HepG2 (cell line): ENCODE data around the gene ZDHHC3.

Experiments
- BCL6 ChIP-seq: IDR thresholded peaks from 2 replicates; pipeline ENCODE4 v1.6.1; 2016; ENCODE audit warnings: missing genetic modification reagents, missing compliant biosample characterization
- EHMT2 ChIP-seq: fragments of 200-600 bp; sonication (generic); IDR thresholded peaks from 2 replicates; pipeline ENCODE4 v1.7.0; 2017; ENCODE audit warnings: antibody characterized with exemption, low read depth, low read length, borderline replicate concordance
- EP300 ChIP-seq, 3 experiments: sonication (generic) in 1 of 3; formaldehyde crosslinking in 1 of 3; IDR thresholded peaks; 2 replicates each; pipeline versions ENCODE4 v1.5.1 to v1.6.1; 2011 to 2020; ENCODE audit warnings: low read depth in 2 of 3, low read length in 2 of 3, borderline replicate concordance in 1 of 3, improper control_type of control experiment in 1 of 3, mild to moderate bottlenecking in 1 of 3, missing genetic modification reagents in 1 of 3, moderate library complexity in 1 of 3
- HOXD1 ChIP-seq: sonication (generic); formaldehyde crosslinking; IDR thresholded peaks from 2 replicates; pipeline ENCODE4 v1.5.0; 2020; ENCODE audit warnings: missing genetic modification reagents
- NR3C1 ChIP-seq: sonication (generic); formaldehyde crosslinking; IDR thresholded peaks from 2 replicates; pipeline ENCODE4 v1.4.0; 2020; ENCODE audit warnings: missing genetic modification reagents
- POLR2A ChIP-seq, 2 experiments: IDR thresholded peaks; 2 replicates each; pipeline ENCODE4 v1.6.1; 2011; ENCODE audit warnings: low read depth in 2 of 2, low read length in 2 of 2, mild to moderate bottlenecking in 1 of 2, moderate library complexity in 1 of 2; ENCODE audit not compliant: insufficient read depth in 1 of 2
- RAD21 ChIP-seq: fragments of 450-650 bp; formaldehyde crosslinking; IDR thresholded peaks from 2 replicates; pipeline ENCODE4 v1.5.0; 2020; ENCODE audit warnings: mild to moderate bottlenecking
- RAD51 ChIP-seq: fragments of 450-650 bp; IDR thresholded peaks from 2 replicates; pipeline ENCODE4 v1.6.1; 2016; ENCODE audit warnings: borderline replicate concordance
- SP140L ChIP-seq: sonication (generic); formaldehyde crosslinking; IDR thresholded peaks from 2 replicates; pipeline ENCODE4 v1.4.0; 2020; ENCODE audit warnings: missing genetic modification reagents, borderline replicate concordance
- TAF1 ChIP-seq: sonication (generic); formaldehyde crosslinking; IDR thresholded peaks from 2 replicates; pipeline ENCODE4 v1.4.0; 2020; ENCODE audit warnings: missing genetic modification reagents
- TARDBP ChIP-seq: sonication (generic); formaldehyde crosslinking; IDR thresholded peaks from 2 replicates; pipeline ENCODE4 v1.8.0; 2022; ENCODE audit warnings: mild to moderate bottlenecking, missing genetic modification reagents
- TF ChIP-seq, protein P1 (sequence below): sonication (generic); formaldehyde crosslinking; IDR thresholded peaks from 2 replicates; pipeline ENCODE4 v1.4.0; 2020; ENCODE audit warnings: low read depth, mild to moderate bottlenecking, missing genetic modification reagents
- TF ChIP-seq, protein P2 (sequence below): sonication (generic); formaldehyde crosslinking; IDR thresholded peaks from 2 replicates; pipeline ENCODE4 v1.4.0; 2020; ENCODE audit warnings: mild to moderate bottlenecking, missing genetic modification reagents

DNA sequence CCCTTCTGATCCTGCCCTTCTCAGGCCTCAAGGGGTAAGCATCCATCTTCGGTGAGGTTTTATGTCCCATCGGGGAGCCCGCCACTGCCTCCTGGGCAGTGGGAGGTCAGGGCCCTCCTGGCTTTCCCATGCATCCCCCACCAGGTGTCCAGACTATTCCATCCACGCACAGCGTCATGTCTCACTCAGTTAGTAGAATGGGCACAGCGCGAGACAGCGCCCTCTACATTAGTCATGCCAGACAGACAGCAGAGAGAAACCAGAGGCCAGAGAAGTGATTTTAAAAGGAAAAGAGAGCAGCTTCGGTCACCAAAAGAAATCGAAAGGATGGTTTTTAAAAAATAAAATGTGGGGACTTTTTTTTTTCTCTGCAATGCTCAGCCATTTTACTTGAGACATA, 49.8 kb downstream of the ZDHHC3 start:
- TF ChIP-seq RAD51 (no peak), HOXD1 (CRISPR knock-in tag) (no peak), RAD21 (CRISPR knock-in tag) (no peak), BCL6 (CRISPR knock-in tag) (no peak), POLR2A (IDR thresholded peaks at IDR 0.05; ENCODE audit: insufficient read depth in 1 of 2, low read depth in 2 of 2, low read length in 2 of 2) (no peak), EP300 (IDR thresholded peaks at IDR 0.05; ENCODE audit: low read depth in 2 of 2, low read length in 2 of 2) (no peak), EP300 (CRISPR knock-in tag; IDR thresholded peaks at IDR 0.05; ENCODE audit: borderline replicate concordance) (no peak), NR3C1 (CRISPR knock-in tag) (no peak), TARDBP (CRISPR knock-in tag) (no peak), SP140L (no peak), EHMT2 (no peak), TAF1 (CRISPR knock-in tag) (no peak)
- TF ChIP-seq, protein P1, sequence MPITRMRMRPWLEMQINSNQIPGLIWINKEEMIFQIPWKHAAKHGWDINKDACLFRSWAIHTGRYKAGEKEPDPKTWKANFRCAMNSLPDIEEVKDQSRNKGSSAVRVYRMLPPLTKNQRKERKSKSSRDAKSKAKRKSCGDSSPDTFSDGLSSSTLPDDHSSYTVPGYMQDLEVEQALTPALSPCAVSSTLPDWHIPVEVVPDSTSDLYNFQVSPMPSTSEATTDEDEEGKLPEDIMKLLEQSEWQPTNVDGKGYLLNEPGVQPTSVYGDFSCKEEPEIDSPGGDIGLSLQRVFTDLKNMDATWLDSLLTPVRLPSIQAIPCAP (CRISPR knock-in tag): no peak
- TF ChIP-seq, protein P2, sequence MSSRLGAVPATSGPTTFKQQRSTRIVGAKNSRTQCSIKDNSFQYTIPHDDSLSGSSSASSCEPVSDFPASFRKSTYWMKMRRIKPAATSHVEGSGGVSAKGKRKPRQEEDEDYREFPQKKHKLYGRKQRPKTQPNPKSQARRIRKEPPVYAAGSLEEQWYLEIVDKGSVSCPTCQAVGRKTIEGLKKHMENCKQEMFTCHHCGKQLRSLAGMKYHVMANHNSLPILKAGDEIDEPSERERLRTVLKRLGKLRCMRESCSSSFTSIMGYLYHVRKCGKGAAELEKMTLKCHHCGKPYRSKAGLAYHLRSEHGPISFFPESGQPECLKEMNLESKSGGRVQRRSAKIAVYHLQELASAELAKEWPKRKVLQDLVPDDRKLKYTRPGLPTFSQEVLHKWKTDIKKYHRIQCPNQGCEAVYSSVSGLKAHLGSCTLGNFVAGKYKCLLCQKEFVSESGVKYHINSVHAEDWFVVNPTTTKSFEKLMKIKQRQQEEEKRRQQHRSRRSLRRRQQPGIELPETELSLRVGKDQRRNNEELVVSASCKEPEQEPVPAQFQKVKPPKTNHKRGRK: no peak
